ENCODE data around the gene ABCG2. TPM values are rescaled to one million over a fixed set of nuclear protein-coding genes. Genes with fewer than 3 reads are reported as not detected.

The ABCG2 gene
- total and polyA plus RNA-seq, 4 donors: 0.67 to 3.7 (median 3.1) TPM

DNA sequence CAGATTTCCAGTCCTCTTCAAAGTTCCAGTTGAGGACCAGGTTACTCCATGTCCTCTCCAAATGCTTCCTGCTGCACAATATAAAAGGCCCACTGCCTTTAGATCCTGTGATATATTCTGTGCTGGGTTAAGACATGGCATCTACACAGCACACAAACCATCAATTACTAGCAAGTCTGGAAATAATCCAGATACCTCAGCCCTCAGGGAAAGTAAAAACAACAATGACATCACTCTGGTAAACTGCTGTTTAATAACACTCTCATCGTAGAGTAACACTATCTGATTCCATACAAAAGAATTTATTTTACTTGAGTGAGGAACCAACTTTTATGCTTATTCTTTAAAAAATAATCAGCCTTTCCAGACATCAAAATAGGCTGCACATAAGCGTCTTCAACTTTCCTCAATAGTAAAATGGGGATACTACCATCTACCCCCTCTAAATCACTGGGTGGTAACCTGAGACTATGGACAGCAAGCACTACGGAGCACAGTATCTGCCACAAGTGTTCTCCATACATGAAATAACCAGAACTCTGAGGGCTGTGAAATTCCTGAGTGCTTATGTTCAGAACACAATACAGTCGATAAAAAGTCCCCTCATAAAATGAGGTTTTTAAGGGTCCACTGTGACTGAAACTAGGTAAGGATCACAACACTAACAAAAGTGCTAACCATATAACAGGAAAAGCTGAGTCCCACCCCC, 53.4 kb downstream of the ABCG2 start:
- 35 to 41% methylated on average over 4 of the region's 4 CpGs for WGBS, 2 donors
- Histone ChIP-seq H3K36me3 (ENCODE audit: control insufficient read depth in 1 of 2, insufficient read depth in 2 of 2, low read length in 1 of 2) (no peaks in the 10 kb centered on the region), H3K27ac (ENCODE audit: low read depth in 1 of 2, low read length in 2 of 2) (no peak overlapping the region), H3K4me1 (ENCODE audit: control insufficient read depth in 1 of 2, insufficient read depth in 2 of 2, low read length in 2 of 2) (peaks cover 0 to 3% of the 10 kb centered on the region in 2 donors), H3K27me3 (ENCODE audit: control insufficient read depth in 1 of 2, insufficient read depth in 2 of 2, low read length in 1 of 2) (no peaks in the 10 kb centered on the region), H3K9me3 (ENCODE audit: control insufficient read depth, low read length) (no peaks in the 10 kb centered on the region), H3K4me3 (ENCODE audit: low read length in 2 of 2) (no peak overlapping the region)
- intact Hi-C loops (cut with DNase I): no loop called here
- DNase-seq (no peak), ATAC-seq (ENCODE audit: low FRiP score) (no peak)

DNA sequence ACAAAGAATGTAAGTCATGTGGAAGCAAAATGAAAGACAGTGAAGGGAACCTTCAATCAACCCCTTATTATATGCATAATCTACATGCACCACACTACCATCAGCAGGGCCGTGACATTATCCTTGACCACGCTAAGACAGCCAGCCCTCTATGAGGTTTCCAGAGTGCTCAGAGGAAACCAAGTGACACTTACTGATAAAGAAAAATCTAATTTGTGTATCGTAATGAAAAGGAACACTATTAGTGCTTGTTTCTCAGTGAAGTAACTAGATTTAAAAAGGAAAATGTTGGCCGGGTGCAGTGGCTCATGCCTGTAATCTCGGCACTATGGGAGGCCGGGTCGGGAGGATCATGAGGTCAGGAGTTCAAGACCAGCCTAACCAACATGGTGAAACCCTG, 56.4 kb downstream of the ABCG2 start:
- intact Hi-C loops (cut with DNase I): no loop called here
- H3K9me3 ChIP-seq (ENCODE audit: control insufficient read depth, low read length): no peaks in the 10 kb centered on the region
- no peak overlapping the region for H3K27ac ChIP-seq (ENCODE audit: low read depth in 1 of 2, low read length in 2 of 2)
- peaks cover 0 to 1% of the 10 kb centered on the region in 2 donors for H3K4me1 ChIP-seq (ENCODE audit: control insufficient read depth in 1 of 2, insufficient read depth in 2 of 2, low read length in 2 of 2)
- ATAC-seq (ENCODE audit: low FRiP score) (no peak), DNase-seq (no peak)
- H3K4me3 ChIP-seq (ENCODE audit: low read length in 2 of 2): no peak overlapping the region
- 95% methylated on average over 7 of the region's 7 CpGs for WGBS, 2 donors
- H3K36me3 ChIP-seq (ENCODE audit: control insufficient read depth in 1 of 2, insufficient read depth in 2 of 2, low read length in 1 of 2): no peaks in the 10 kb centered on the region
- H3K27me3 ChIP-seq (ENCODE audit: control insufficient read depth in 1 of 2, insufficient read depth in 2 of 2, low read length in 1 of 2): no peaks in the 10 kb centered on the region

DNA sequence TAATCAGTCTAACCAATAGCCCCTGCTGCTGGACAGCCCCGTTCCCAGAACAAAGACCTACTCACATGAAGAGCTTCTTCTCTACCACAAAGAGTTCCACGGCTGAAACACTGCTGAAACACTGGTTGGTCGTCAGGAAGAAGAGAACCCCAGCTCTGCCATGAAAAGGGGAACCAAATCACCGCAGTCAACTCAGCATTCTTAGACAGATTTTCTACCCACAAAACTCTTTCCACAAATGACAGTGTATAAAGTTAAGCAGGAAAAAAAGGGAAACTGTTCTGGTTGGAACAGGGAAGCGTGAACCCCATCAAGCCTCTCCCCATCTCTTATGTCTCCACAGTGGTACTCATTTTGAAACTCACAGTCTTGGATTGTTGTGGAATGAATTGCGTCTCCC, 57.3 kb downstream of the ABCG2 start:
- H3K4me1 ChIP-seq (ENCODE audit: control insufficient read depth in 1 of 2, insufficient read depth in 2 of 2, low read length in 2 of 2): peaks cover 0 to 1% of the 10 kb centered on the region in 2 donors
- intact Hi-C loops (cut with DNase I): no loop called here
- H3K27me3 ChIP-seq (ENCODE audit: control insufficient read depth in 1 of 2, insufficient read depth in 2 of 2, low read length in 1 of 2): no peaks in the 10 kb centered on the region
- 93 to 96% methylated on average over 6 of the region's 6 CpGs for WGBS, 2 donors
- H3K27ac ChIP-seq (ENCODE audit: low read depth in 1 of 2, low read length in 2 of 2): no peak overlapping the region
- DNase-seq (no peak), ATAC-seq (ENCODE audit: low FRiP score) (peak; percentile 38)
- H3K36me3 ChIP-seq (ENCODE audit: control insufficient read depth in 1 of 2, insufficient read depth in 2 of 2, low read length in 1 of 2): no peaks in the 10 kb centered on the region
- no peak overlapping the region for H3K4me3 ChIP-seq (ENCODE audit: low read length in 2 of 2)
- H3K9me3 ChIP-seq (ENCODE audit: control insufficient read depth, low read length): no peaks in the 10 kb centered on the region

DNA sequence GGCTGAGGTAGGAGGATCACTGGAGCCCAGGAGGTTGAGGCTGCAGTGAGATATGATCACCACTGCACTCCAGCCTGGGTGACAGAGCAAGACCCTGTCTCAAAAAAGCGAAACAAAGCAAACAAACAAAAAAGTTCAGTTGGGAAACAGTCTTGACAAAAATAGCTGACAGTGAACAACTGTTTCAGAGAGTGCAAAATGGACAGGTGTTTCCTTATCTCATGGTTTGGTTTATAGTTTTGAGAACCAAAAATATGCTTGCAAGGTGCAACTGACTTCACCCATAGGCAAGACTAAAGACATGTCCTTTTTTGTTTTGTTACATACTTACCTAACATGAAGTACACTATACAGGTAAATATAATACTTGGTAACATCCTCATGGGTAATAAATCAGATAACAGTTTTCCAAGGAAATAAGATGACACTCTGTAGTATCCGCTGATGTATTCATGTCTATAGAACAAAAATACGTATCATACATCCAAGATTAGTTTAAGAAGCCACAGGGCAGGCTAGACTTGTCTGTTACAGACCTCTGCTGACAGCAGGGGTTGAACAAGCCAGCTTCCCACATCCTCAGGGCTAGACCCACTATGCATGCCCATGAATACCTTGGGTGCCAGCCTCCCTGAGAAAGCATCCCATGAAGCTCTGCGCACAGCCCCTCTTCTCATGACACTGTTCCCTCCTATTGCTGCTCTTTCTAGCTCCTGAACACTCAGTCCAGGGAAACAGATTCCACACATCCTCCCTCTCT, 59.3 kb downstream of the ABCG2 start:
- H3K4me3 ChIP-seq (ENCODE audit: low read length in 2 of 2): no peak overlapping the region
- H3K27me3 ChIP-seq (ENCODE audit: control insufficient read depth in 1 of 2, insufficient read depth in 2 of 2, low read length in 1 of 2): no peaks in the 10 kb centered on the region
- no peak for DNase-seq
- no peaks in the 10 kb centered on the region for H3K36me3 ChIP-seq (ENCODE audit: control insufficient read depth in 1 of 2, insufficient read depth in 2 of 2, low read length in 1 of 2)
- H3K9me3 ChIP-seq (ENCODE audit: control insufficient read depth, low read length): no peaks in the 10 kb centered on the region
- intact Hi-C loops (cut with DNase I): no loop called here
- WGBS, 2 donors: 95 to 96% methylated on average over 4 of the region's 4 CpGs
- no peak for ATAC-seq (ENCODE audit: low FRiP score)
- no peak overlapping the region for H3K27ac ChIP-seq (ENCODE audit: low read depth in 1 of 2, low read length in 2 of 2)
- H3K4me1 ChIP-seq (ENCODE audit: control insufficient read depth in 1 of 2, insufficient read depth in 2 of 2, low read length in 2 of 2): peaks cover 0 to 6% of the 10 kb centered on the region in 2 donors

DNA sequence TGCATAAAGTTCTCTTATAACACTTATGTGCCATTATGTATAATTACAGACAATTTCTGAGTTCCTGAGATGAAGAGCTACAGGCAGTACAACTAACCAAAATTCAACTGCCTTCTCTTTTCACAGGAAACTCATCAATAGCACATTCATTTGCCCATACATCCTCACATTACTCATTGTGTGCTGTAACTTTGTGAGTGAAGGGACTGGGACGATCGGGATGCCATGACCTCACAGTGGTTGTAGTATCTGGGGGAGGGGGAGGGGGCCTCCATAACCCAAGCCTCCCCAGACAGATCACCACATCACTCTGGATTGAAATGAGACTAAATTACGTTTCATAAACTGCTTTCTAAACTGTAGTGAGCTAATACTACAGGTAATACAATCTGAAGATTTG, 60.7 kb downstream of the ABCG2 start:
- no peak for ATAC-seq (ENCODE audit: low FRiP score)
- WGBS, 2 donors: 85 to 93% methylated on average over 3 of the region's 3 CpGs
- H3K36me3 ChIP-seq (ENCODE audit: control insufficient read depth in 1 of 2, insufficient read depth in 2 of 2, low read length in 1 of 2): no peaks in the 10 kb centered on the region

DNA sequence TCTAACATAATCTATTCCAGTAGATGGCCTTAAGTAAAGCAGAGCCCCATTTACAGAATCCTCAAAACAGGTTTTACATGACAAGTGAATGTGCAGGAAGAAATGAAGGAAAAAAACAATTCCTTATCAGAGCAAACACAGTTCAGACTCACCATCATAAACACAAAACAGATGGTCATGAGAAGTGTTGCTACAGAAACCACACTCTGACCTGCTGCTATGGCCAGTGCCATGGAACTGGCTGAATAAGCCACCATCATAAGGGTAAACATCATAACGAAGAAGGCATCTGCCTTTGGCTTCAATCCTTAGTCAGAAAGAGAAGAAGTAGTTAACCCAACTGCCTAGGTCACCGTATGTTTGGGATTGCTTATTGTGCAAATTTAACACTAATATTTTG, 61.1 kb downstream of the ABCG2 start:
- no peak for DNase-seq
- Histone ChIP-seq H3K27me3 (ENCODE audit: control insufficient read depth in 1 of 2, insufficient read depth in 2 of 2, low read length in 1 of 2) (no peaks in the 10 kb centered on the region), H3K36me3 (ENCODE audit: control insufficient read depth in 1 of 2, insufficient read depth in 2 of 2, low read length in 1 of 2) (no peaks in the 10 kb centered on the region), H3K4me3 (ENCODE audit: low read length in 2 of 2) (no peak overlapping the region), H3K27ac (ENCODE audit: low read depth in 1 of 2, low read length in 2 of 2) (no peak overlapping the region), H3K4me1 (ENCODE audit: control insufficient read depth in 1 of 2, insufficient read depth in 2 of 2, low read length in 2 of 2) (peaks cover 0 to 6% of the 10 kb centered on the region in 2 donors), H3K9me3 (ENCODE audit: control insufficient read depth, low read length) (no peaks in the 10 kb centered on the region)
- intact Hi-C loops (cut with DNase I): no loop called here
- no peak for ATAC-seq (ENCODE audit: low FRiP score)
- WGBS, 2 donors: 57 to 59% methylated on average over 2 of the region's 2 CpGs

More for the DNA sequence above, 60.7 kb downstream of the ABCG2 start:
- Histone ChIP-seq H3K9me3 (ENCODE audit: control insufficient read depth, low read length) (no peaks in the 10 kb centered on the region), H3K4me3 (ENCODE audit: low read length in 2 of 2) (no peak overlapping the region), H3K27ac (ENCODE audit: low read depth in 1 of 2, low read length in 2 of 2) (no peak overlapping the region), H3K27me3 (ENCODE audit: control insufficient read depth in 1 of 2, insufficient read depth in 2 of 2, low read length in 1 of 2) (no peaks in the 10 kb centered on the region), H3K4me1 (ENCODE audit: control insufficient read depth in 1 of 2, insufficient read depth in 2 of 2, low read length in 2 of 2) (peaks cover 0 to 6% of the 10 kb centered on the region in 2 donors)
- no peak for DNase-seq
- intact Hi-C loops (cut with DNase I): no loop called here

DNA sequence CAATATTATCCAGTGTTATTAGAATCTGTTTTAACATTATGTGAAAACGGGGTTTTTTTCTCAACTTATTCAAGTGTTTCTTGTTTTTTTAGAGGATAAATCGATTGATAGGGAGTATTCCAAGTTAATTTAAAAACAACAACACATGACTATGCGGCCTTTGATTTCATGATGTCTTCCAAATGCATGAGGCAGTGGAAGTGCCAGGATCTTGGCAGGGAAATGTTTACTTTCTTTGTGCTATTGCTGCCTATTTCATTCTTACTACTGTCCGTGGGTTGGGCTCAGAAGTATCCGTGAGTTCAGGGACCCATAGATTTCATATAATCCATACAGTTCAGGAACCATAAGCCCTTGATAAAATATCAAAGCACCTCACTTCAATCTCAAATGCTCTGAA, 64.6 kb downstream of the ABCG2 start:
- Histone ChIP-seq H3K9me3 (ENCODE audit: control insufficient read depth, low read length) (no peaks in the 10 kb centered on the region), H3K36me3 (ENCODE audit: control insufficient read depth in 1 of 2, insufficient read depth in 2 of 2, low read length in 1 of 2) (no peaks in the 10 kb centered on the region), H3K4me1 (ENCODE audit: control insufficient read depth in 1 of 2, insufficient read depth in 2 of 2, low read length in 2 of 2) (peaks cover 0 to 8% of the 10 kb centered on the region in 2 donors), H3K4me3 (ENCODE audit: low read length in 2 of 2) (no peak overlapping the region), H3K27me3 (ENCODE audit: control insufficient read depth in 1 of 2, insufficient read depth in 2 of 2, low read length in 1 of 2) (no peaks in the 10 kb centered on the region), H3K27ac (ENCODE audit: low read depth in 1 of 2, low read length in 2 of 2) (peak overlapping the region in 1 of 2 donors; percentile 82)
- ATAC-seq (ENCODE audit: low FRiP score) (no peak), DNase-seq (no peak)
- intact Hi-C loops (cut with DNase I): no loop called here
- WGBS, 2 donors: 13 to 17% methylated on average over 5 of the region's 5 CpGs

DNA sequence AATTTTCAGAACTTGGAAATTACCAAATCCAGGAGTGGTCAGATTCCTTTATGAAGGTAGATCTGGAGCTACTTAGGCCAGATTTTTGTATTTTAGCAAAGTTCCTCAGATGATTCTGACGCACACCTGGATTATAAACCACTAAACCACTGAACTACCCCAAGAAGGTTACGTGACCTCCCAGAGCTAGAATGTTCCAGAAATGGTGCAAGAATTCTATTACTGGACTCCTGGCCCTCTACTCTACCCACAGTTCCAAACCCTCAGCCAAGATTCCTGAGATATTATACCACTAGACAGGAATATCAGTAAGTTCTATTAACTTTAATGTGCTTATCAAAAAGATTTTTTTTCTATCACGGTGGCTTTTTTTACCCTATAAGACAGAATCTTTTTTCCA, 67.1 kb downstream of the ABCG2 start:
- 8 to 20% methylated on average over 3 of the region's 3 CpGs for WGBS, 2 donors
- peaks cover 0 to 8% of the 10 kb centered on the region in 2 donors for H3K4me1 ChIP-seq (ENCODE audit: control insufficient read depth in 1 of 2, insufficient read depth in 2 of 2, low read length in 2 of 2)
- no peak for ATAC-seq (ENCODE audit: low FRiP score)
- no peak for DNase-seq
- H3K36me3 ChIP-seq (ENCODE audit: control insufficient read depth in 1 of 2, insufficient read depth in 2 of 2, low read length in 1 of 2): no peaks in the 10 kb centered on the region
- H3K27me3 ChIP-seq (ENCODE audit: control insufficient read depth in 1 of 2, insufficient read depth in 2 of 2, low read length in 1 of 2): no peaks in the 10 kb centered on the region
- H3K9me3 ChIP-seq (ENCODE audit: control insufficient read depth, low read length): no peaks in the 10 kb centered on the region
- intact Hi-C loops (cut with DNase I): no loop called here
- no peak overlapping the region for H3K27ac ChIP-seq (ENCODE audit: low read depth in 1 of 2, low read length in 2 of 2)
- no peak overlapping the region for H3K4me3 ChIP-seq (ENCODE audit: low read length in 2 of 2)

DNA sequence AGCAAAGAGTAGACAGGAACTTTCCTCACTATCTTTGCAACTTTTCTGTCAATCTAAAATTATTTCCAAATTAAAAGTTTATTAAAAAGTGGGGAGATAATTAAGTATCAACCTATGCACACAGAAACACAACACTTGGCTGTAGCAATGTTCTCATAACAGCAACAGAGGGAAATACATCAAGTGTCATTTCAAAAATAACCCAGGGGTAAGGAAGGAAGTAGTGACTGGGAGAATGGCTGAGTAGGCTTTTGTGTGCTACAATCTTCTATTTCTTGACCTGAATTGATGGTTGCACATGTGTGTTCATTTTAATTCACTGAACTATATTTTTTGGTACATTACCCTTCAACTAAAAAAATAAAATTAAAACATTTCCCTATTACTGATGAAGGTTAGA, 67.5 kb downstream of the ABCG2 start:
- ATAC-seq (ENCODE audit: low FRiP score): no peak
- H3K4me1 ChIP-seq (ENCODE audit: control insufficient read depth in 1 of 2, insufficient read depth in 2 of 2, low read length in 2 of 2): peaks cover 0 to 6% of the 10 kb centered on the region in 2 donors
- intact Hi-C loops (cut with DNase I): no loop called here

More for the DNA sequence above, 67.5 kb downstream of the ABCG2 start:
- Histone ChIP-seq H3K4me3 (ENCODE audit: low read length in 2 of 2) (no peak overlapping the region), H3K9me3 (ENCODE audit: control insufficient read depth, low read length) (no peaks in the 10 kb centered on the region), H3K36me3 (ENCODE audit: control insufficient read depth in 1 of 2, insufficient read depth in 2 of 2, low read length in 1 of 2) (no peaks in the 10 kb centered on the region), H3K27ac (ENCODE audit: low read depth in 1 of 2, low read length in 2 of 2) (no peak overlapping the region), H3K27me3 (ENCODE audit: control insufficient read depth in 1 of 2, insufficient read depth in 2 of 2, low read length in 1 of 2) (no peaks in the 10 kb centered on the region)
- DNase-seq: no peak
